D721Med (cell line): ENCODE measurements around the gene OGFR.

ENCODE experiments used
- DNase-seq: peaks from one replicate; pipeline ENCODE4 v3.0.0; 2011; ENCODE audit warnings: low spot score; ENCODE audit not compliant: insufficient read length
- FAIRE-seq: peaks from 2 replicates; lab custom pipeline; 2011; peaks lifted over from hg19 to GRCh38; lab: Jason Lieb, UNC
- CTCF ChIP-seq: IDR thresholded peaks from 2 replicates; pipeline ENCODE4 v1.5.1; 2012; ENCODE audit warnings: mild to moderate bottlenecking, control low read depth; ENCODE audit not compliant: insufficient read depth; ENCODE audit errors: missing control alignments

The OGFR gene

GRCh38 chr20:62795023-62795761, 9.4 kb upstream of the OGFR start:
- DNase-seq: no peak
- FAIRE-seq: no peak

GRCh38 chr20:62796699-62797491, 7.7 kb upstream of the OGFR start:
- FAIRE-seq (no peak), DNase-seq (no peak)
- no peak for TF ChIP-seq CTCF

More at GRCh38 chr20:62795023-62795761, 9.4 kb upstream of the OGFR start:
- no peak for TF ChIP-seq CTCF

GRCh38 chr20:62797671-62798532, 6.7 kb upstream of the OGFR start:
- DNase-seq: no peak
- FAIRE-seq: no peak
- TF ChIP-seq CTCF: no peak

GRCh38 chr20:62799036-62799435, 5.6 kb upstream of the OGFR start:
- DNase-seq (no peak), FAIRE-seq (no peak)
- TF ChIP-seq CTCF: no peak

GRCh38 chr20:62799459-62799858, 5.2 kb upstream of the OGFR start:
- TF ChIP-seq CTCF: no peak
- no peak for FAIRE-seq
- DNase-seq: no peak

GRCh38 chr20:62799873-62800272, 4.8 kb upstream of the OGFR start:
- no peak for TF ChIP-seq CTCF
- FAIRE-seq (no peak), DNase-seq (no peak)
